Measurements from ENCODE around the gene FAM153A.
"Not testable (repeated sequence)": the region's sequence is repeated elsewhere in the genome, so short reads cannot be mapped to it uniquely, and the experiment has no call there.

DNA sequence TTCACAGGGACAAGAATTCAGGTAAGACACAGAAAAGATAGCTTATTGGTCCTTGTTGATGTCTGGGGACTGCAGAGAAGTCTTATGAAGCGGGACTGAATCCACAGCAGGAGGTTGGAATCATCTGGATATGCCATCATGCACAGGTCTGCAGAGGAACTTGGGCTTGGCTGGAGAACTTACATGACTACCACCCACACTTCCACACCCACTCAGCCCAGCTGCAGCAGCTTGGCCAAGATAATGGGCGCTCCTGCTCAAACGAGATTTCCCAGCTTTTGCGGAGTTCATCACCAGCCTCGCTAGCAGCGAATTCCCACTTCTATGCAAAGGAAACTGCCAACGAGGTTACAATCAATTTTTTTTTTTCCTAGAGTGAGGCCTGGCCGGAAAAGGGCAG lies 21.7 kb downstream of the FAM153A start:
- TF ChIP-seq, protein P1, sequence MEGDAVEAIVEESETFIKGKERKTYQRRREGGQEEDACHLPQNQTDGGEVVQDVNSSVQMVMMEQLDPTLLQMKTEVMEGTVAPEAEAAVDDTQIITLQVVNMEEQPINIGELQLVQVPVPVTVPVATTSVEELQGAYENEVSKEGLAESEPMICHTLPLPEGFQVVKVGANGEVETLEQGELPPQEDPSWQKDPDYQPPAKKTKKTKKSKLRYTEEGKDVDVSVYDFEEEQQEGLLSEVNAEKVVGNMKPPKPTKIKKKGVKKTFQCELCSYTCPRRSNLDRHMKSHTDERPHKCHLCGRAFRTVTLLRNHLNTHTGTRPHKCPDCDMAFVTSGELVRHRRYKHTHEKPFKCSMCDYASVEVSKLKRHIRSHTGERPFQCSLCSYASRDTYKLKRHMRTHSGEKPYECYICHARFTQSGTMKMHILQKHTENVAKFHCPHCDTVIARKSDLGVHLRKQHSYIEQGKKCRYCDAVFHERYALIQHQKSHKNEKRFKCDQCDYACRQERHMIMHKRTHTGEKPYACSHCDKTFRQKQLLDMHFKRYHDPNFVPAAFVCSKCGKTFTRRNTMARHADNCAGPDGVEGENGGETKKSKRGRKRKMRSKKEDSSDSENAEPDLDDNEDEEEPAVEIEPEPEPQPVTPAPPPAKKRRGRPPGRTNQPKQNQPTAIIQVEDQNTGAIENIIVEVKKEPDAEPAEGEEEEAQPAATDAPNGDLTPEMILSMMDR (IDR thresholded peaks at IDR 0.05 in 2 of 3, conservative IDR thresholded peaks at IDR 0.05 in 1 of 3; ENCODE audit: control insufficient read depth in 2 of 3, extremely low read depth in 1 of 3, insufficient read depth in 1 of 3, low read depth in 3 of 3, low read length in 3 of 3) = not testable (repeated sequence)
- TF ChIP-seq, protein P2, sequence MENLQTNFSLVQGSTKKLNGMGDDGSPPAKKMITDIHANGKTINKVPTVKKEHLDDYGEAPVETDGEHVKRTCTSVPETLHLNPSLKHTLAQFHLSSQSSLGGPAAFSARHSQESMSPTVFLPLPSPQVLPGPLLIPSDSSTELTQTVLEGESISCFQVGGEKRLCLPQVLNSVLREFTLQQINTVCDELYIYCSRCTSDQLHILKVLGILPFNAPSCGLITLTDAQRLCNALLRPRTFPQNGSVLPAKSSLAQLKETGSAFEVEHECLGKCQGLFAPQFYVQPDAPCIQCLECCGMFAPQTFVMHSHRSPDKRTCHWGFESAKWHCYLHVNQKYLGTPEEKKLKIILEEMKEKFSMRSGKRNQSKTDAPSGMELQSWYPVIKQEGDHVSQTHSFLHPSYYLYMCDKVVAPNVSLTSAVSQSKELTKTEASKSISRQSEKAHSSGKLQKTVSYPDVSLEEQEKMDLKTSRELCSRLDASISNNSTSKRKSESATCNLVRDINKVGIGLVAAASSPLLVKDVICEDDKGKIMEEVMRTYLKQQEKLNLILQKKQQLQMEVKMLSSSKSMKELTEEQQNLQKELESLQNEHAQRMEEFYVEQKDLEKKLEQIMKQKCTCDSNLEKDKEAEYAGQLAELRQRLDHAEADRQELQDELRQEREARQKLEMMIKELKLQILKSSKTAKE (IDR thresholded peaks at IDR 0.05; ENCODE audit: low read depth, poor library complexity, severe bottlenecking) = not testable (repeated sequence)
- not testable (repeated sequence) for TF ChIP-seq TCF7 (IDR thresholded peaks at IDR 0.05; ENCODE audit: borderline replicate concordance)
